PC-3 (cell line): ENCODE measurements around the gene SHCBP1L. TPM values are rescaled to one million over a fixed set of nuclear protein-coding genes. Genes with fewer than 3 reads are reported as not detected.

Experiments
- ATAC-seq: fragments of 200-7000 bp; cut with Tn5 transposase; 2 replicates; pipeline ENCODE4 v1.9.1; 2020; ENCODE audit warnings: mild to moderate bottlenecking, moderate library complexity
- BruUV-seq: library from RNA; stranded (reverse); fragments of 400-500 nt; replicated peaks from 2 replicates; lab custom pipeline; 2021; lab: Mats Ljungman, UMichigan
- CTCF ChIA-PET: fragments of 300-600 bp; sonication (Branson Sonifier 250); formaldehyde crosslinking; loops from one replicate; lab custom pipeline; 2022; ENCODE audit warnings: antibody characterized with exemption; lab: Charles Lee
- POLR2A ChIA-PET: fragments of 300-600 bp; sonication (Branson Sonifier 250); formaldehyde crosslinking; loops from one replicate; lab custom pipeline; 2022; ENCODE audit warnings: antibody characterized with exemption; ENCODE audit not compliant: unreplicated experiment; lab: Charles Lee
- DNase-seq: peaks from one replicate; pipeline ENCODE4 v3.0.0-alpha.2; 2015
- H2AFZ ChIP-seq: fragments of 300-600 bp; sonication (generic); 2 replicates; pipeline ENCODE4 v1.6.0; 2016; ENCODE audit warnings: antibody characterized with exemption, low read length
- H3F3A ChIP-seq: fragments of 300-600 bp; sonication (generic); one replicate; pipeline ENCODE4 v1.6.0; 2017; ENCODE audit warnings: antibody characterized with exemption, low read length, control low read depth, mild to moderate bottlenecking; ENCODE audit not compliant: unreplicated experiment
- H3K27ac ChIP-seq: fragments of 300-600 bp; sonication (generic); 2 replicates; pipeline ENCODE4 v1.5.1; 2016; ENCODE audit warnings: mild to moderate bottlenecking, low read length
- H3K27me3 ChIP-seq: fragments of 300-600 bp; sonication (generic); 2 replicates; pipeline ENCODE4 v1.6.1; 2016; ENCODE audit warnings: low read length, mixed read lengths
- H3K36me3 ChIP-seq: fragments of 300-600 bp; sonication (generic); 2 replicates; pipeline ENCODE4 v1.6.1; 2016; ENCODE audit warnings: low read depth, mixed run types, low read length, mixed read lengths
- H3K4me1 ChIP-seq: fragments of 300-600 bp; sonication (generic); 2 replicates; pipeline ENCODE4 v1.5.1; 2016; ENCODE audit warnings: low read length; ENCODE audit not compliant: insufficient read depth
- H3K4me2 ChIP-seq: fragments of 300-600 bp; sonication (generic); 2 replicates; pipeline ENCODE4 v1.6.0; 2016; ENCODE audit warnings: low read length
- H3K4me3 ChIP-seq: fragments of 300-600 bp; sonication (generic); 2 replicates; pipeline ENCODE4 v1.5.1; 2016; ENCODE audit warnings: mild to moderate bottlenecking, low read length, mixed read lengths
- H3K79me2 ChIP-seq: fragments of 300-600 bp; sonication (generic); 2 replicates; pipeline ENCODE4 v1.6.1; 2017; ENCODE audit warnings: low read length, mixed read lengths
- H3K9ac ChIP-seq: fragments of 300-600 bp; sonication (generic); 2 replicates; pipeline ENCODE4 v1.6.0; 2016; ENCODE audit warnings: mild to moderate bottlenecking, low read length
- H3K9me2 ChIP-seq: fragments of 300-600 bp; sonication (generic); replicated peaks from 2 replicates; pipeline ENCODE4 v1.6.1; 2016; ENCODE audit warnings: mixed run types, low read length, mixed read lengths
- H3K9me3 ChIP-seq: fragments of 300-600 bp; sonication (generic); 2 replicates; pipeline ENCODE4 v1.6.1; 2016; ENCODE audit warnings: low read length, mixed read lengths
- H4K20me1 ChIP-seq: fragments of 300-600 bp; sonication (generic); 2 replicates; pipeline ENCODE4 v1.6.1; 2016; ENCODE audit warnings: low read length, mixed read lengths
- CTCF ChIP-seq: fragments of 300-600 bp; sonication (generic); conservative IDR thresholded peaks from 2 replicates; pipeline ENCODE4 v1.5.1; 2017; ENCODE audit warnings: antibody characterized with exemption, low read depth, mild to moderate bottlenecking, low read length
- EZH2 ChIP-seq: fragments of 300-600 bp; sonication (generic); IDR thresholded peaks from one replicate; pipeline ENCODE4 v1.6.1; 2017; ENCODE audit warnings: antibody characterized with exemption, mild to moderate bottlenecking, low read length; ENCODE audit not compliant: unreplicated experiment
- EZH2phosphoT487 ChIP-seq: fragments of 300-600 bp; sonication (generic); IDR thresholded peaks from 2 replicates; pipeline ENCODE4 v1.6.1; 2018; ENCODE audit warnings: mild to moderate bottlenecking, antibody characterized with exemption, low read length, borderline replicate concordance
- intact Hi-C: fragments of 100-400 bp; cut with micrococcal nuclease; formaldehyde crosslinking; loops from 2 replicates; pipeline ENCODE4 v1.9.0; 2023
- total RNA-seq: library from RNA; depleted of rRNA; stranded (reverse); fragments of >200 nt; gene quantifications from 2 replicates; pipeline ENCODE4 v1.2.3, GENCODE V29; 2014; rRNA removed

SHCBP1L gene
- total RNA-seq, 1 experiment from 2014 or later, result not detected

GRCh38 chr1:182850319-182850718 lies 102.6 kb downstream of the SHCBP1L start:
- BruUV-seq, result no TSS peak
- Histone ChIP-seq H3K9me3 (no peaks in the 10 kb centered on the region), H3K79me2 (peaks cover 79% of the 10 kb centered on the region), H3K4me3 (no peak overlapping the region), H3K27me3 (no peaks in the 10 kb centered on the region), H3K27ac (no peak overlapping the region), H3K36me3 (peaks cover 90% of the 10 kb centered on the region), H3K9ac (no peak overlapping the region), H3F3A (no peaks in the 10 kb centered on the region), H3K4me1 (no peaks in the 10 kb centered on the region), H4K20me1 (peaks cover 61% of the 10 kb centered on the region), H2AFZ (no peak overlapping the region), H3K9me2 (no peaks in the 10 kb centered on the region), H3K4me2 (no peak overlapping the region)
- DNase-seq, result no peak
- POLR2A ChIA-PET, result no interaction called here
- no peak for ATAC-seq
- intact Hi-C loops, result no loop called here
- CTCF ChIA-PET, result no interaction called here
- no peak for TF ChIP-seq EZH2phosphoT487
- TF ChIP-seq CTCF, result no peak
- TF ChIP-seq EZH2, result no peak

Other genes starting within 250 kb of the SHCBP1L start
- not detected in 2 replicates for gene NPL, start 163.4 kb downstream of the SHCBP1L start, total RNA-seq
- gene DHX9, start 113.8 kb downstream of the SHCBP1L start, total RNA-seq, result 191 and 195 TPM in 2 replicates
- 71.5 TPM in 2 replicates for gene LAMC1, start 70.3 kb upstream of the SHCBP1L start, total RNA-seq
- gene LAMC2, start 233.1 kb upstream of the SHCBP1L start, total RNA-seq, result 105 and 127 TPM in 2 replicates